Bone marrow (tissue), 2 donors: ENCODE measurements around the gene ALDH4A1.
"Not testable (repeated sequence)": the region's sequence is repeated elsewhere in the genome, so short reads cannot be mapped to it uniquely, and the experiment has no call there.

Source experiments
- DNase-seq, 2 donors: peaks; one replicate each; lab custom pipeline; 2025; lab: John Stamatoyannopoulos, UW

The ALDH4A1 gene

DNA sequence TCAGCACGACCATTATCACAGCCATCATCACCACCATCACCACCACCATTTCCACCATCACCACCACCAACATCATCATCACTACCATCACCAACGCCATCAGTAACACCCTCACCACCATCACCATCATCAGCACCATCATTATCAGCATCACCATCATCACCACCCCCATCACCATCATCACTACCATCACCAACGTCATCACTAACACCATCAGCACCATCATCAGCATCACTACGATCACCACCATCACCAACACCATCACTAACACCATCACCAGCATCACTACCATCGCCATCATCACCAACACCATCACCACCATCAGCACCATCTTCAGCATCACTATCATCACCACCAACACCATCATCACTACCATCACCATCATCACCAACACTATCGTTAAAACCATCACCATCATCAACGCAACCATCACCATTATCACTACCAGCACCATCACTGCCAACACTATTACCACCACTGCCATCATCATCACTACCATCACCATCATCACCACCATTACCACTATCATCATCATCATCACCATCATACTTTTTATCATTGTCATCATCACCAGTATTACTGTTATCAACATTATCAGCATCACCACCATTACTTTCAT is 44.2 kb downstream of the ALDH4A1 start:
- DNase-seq, result no peak

DNA sequence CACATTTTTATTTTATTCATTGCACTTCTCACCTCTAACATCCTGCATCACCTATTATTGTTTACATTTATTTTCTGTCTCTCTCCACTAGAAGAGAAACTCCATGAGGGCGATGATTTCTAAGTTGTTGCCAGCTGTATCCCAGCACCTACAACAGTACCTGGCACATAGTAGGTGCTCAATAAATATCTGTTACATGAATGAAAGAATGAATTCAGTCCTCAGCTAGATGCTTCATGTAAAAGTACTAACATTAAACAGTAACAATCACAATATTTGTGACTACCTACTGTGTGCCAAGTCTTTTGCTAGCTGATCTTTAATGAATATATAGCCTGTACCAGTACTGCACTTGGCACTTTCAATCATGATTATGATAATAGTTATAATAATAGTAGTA is 45.9 kb downstream of the ALDH4A1 start:
- DNase-seq, result no peak

DNA sequence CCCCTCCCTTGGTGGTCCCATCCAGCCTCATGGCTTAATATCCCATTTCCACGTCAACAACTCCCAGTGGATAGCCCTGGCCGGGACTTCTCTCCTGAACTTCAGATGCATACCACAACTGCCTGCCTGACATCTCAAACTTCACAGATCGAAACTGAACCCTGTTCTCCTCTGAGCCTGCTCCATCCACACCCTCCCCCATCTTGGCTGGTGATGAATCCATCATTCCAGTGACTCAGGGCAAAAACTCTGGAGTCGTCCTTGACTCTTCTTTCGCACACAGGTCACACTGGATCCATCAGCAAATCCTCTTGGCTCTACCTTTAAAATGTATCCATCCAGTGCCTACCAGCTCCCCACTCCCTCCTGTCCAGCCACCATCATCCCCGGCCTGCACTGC is 46.8 kb downstream of the ALDH4A1 start:
- no peak for DNase-seq

DNA sequence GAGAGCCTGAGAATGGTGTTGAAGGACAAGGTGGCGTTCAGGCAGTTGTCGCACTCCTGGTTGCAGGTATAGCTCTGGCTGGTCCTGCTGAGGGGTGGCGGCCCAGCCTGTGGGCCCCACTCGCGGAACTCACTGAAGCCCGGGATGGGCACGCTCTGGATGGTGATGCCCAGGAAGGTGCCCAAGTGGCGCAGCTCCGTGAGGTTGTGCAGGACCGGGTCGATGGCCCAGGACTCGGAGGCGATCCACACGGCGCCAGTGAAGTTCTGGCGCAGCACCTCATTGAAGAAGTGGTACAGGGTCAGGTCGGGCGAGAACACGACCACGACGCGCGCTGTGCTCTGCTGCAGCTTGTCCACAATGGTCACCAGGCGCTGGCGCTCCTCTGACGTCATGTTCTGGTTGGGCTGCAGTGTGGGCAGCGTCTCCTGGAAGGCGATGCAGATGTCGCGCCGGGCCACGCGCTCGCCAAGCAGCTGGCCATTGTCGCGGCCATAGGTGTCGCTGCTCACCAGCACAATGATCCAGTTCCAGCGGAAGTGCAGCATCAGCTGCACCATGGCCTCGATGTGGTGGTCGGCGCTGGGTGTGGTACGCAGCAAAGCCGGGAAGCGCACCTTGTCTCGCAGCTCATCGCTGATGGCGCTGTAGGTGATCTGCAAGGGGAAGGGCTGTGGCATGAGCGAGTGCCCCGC is 47.9 kb downstream of the ALDH4A1 start:
- DNase-seq, result no peak

DNA sequence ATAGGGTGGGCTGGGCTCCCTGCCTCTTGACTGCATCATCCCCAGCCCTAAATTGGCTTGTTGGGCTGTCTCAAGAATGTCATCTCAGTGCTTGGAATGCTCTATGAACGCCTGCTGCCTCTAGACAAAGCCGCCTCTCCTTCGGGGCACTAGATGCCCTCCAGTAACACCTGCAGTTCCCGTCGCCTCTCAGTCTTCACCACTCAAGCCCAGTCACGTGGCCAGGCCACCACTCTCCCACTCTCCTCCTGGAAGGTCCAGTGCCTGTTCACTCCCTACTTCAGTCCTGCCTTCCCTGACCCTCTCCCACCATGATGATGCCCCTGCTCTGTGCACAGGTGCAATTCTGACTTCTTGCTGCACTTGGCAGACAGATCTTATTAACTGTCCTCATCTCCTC is 49.9 kb downstream of the ALDH4A1 start:
- no peak for DNase-seq

- DNase-seq, result no peak
Measured at GRCh38 chr1:18849261-18849711, 53.1 kb downstream of the ALDH4A1 start.

GRCh38 chr1:18847723-18848122 is 54.6 kb downstream of the ALDH4A1 start:
- not testable (repeated sequence) for DNase-seq

GRCh38 chr1:18840145-18840544 is 62.2 kb downstream of the ALDH4A1 start:
- no peak for DNase-seq

DNA sequence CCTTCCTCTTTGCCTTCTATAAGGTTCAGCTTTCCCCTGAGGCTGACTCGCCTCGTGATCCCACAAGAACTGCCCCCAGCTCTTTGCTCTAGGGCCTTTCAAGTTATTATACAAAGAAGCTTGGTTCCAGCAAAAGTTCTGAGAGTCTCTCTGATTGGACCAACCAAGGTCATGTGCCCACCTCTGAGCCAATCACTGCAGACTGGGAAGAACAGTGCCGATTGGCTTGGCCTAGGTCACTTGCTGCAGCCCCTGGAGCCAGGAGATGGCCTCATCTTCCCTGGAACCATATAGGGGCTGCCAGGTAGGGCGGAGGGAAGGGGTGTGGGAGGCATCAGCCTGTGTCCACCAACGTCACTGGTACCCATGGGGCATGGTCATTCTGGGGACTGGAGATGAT is 65.7 kb downstream of the ALDH4A1 start:
- no peak for DNase-seq

DNA sequence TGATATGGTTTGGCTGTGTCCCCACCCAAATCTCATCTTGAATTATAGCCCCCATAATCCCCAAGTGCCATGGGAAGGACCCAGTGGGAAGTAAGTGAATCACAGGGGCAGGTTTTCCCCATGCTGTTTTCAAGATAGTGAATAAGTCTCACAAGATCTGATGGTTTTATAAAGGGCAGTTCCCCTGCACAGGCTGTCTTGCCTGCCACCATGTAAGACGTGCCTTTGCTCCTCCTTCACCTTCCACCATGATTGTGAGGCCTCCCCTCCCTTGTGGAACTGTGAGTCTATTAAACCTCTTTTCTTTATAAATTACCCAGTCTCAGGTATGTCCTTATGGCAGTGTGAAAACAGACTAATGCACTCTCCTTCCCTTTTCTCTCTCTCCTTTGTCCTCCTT is 70.0 kb downstream of the ALDH4A1 start:
- DNase-seq, result not testable (repeated sequence)

DNA sequence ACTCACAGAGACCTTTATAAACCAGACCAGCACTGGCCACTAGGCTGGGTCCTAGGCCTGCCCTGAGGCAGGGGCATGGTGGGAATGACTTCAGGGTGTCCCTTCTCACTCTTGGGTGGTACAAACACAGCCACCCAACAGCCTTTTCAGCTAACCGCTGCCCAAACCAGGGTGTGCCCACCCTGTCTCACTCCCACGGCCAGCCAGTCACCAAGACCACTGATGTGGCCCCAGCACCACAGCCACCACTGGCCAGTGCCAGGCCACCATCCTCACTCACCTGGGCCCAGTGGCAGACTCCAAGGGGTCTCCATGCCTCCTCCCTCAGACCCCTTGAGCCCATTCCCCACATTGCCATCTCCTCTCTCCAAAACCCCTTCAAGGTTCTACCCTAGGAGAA is 70.7 kb downstream of the ALDH4A1 start:
- DNase-seq, result no peak

- no peak for DNase-seq
Measured at GRCh38 chr1:18830596-18830995, 71.8 kb downstream of the ALDH4A1 start.

- DNase-seq, result no peak
Measured at GRCh38 chr1:18829671-18830070, 72.7 kb downstream of the ALDH4A1 start.

GRCh38 chr1:18828224-18828623 is 74.1 kb downstream of the ALDH4A1 start:
- no peak for DNase-seq

DNA sequence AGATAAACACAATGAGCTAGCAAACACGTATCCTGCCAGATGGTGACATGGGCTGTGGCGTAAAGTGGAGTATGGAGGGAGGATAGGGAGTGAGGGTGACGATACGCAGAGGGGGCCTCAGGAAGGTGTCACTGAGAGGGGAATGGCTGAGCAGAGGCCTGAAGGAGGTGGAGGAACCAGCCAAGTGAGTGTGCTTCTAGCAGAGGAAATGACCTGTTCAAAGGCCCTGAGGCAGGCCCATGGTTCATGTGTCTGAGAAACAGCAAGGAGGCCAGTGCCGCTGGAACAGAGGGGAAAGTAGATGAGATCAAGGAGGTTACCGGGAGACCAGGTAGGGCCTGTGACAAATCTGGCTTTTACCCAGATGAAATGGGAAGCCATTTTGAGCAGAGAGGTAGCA is 78.9 kb downstream of the ALDH4A1 start:
- no peak for DNase-seq
